Caki2 (cell line): ENCODE results near the gene STAC. TPM values are rescaled to one million over a fixed set of nuclear protein-coding genes. Genes with fewer than 3 reads are reported as not detected.
"Not testable (repeated sequence)": the region's sequence is repeated elsewhere in the genome, so short reads cannot be mapped to it uniquely, and the experiment has no call there.

Experiments used
- DNase-seq: peaks from one replicate; pipeline ENCODE4 v3.0.0-alpha.2; 2015; ENCODE audit warnings: low read depth
- in situ Hi-C: cut with HindIII; loops from 2 replicates; pipeline ENCODE4 v1.10.0; 2016; ENCODE audit warnings: low sequenced_read_pairs, low pct_unique_long_range_greater_than_20kb, mixed read lengths
- total RNA-seq: library from RNA; depleted of rRNA; stranded (reverse); fragments of >200 nt; shearing (Covaris generic); gene quantifications from 2 replicates; pipeline ENCODE4 v1.2.3, GENCODE V29; 2014; ENCODE audit warnings: low replicate concordance

Gene STAC
- total RNA-seq, 1 experiment from 2014 or later, result 13.3 TPM

- no peak for DNase-seq
- in situ Hi-C loops, result no loop called here
Measured at GRCh38 chr3:36405190-36405589, 24.9 kb downstream of the STAC start.

GRCh38 chr3:36408146-36408545, 27.8 kb downstream of the STAC start:
- no peak for DNase-seq
- in situ Hi-C loops, result no loop called here

GRCh38 chr3:36409862-36410261, 29.6 kb downstream of the STAC start:
- in situ Hi-C loops, result no loop called here

GRCh38 chr3:36411587-36411986, 31.3 kb downstream of the STAC start:
- in situ Hi-C loops, result no loop called here
- DNase-seq, result no peak

More at GRCh38 chr3:36409862-36410261, 29.6 kb downstream of the STAC start:
- DNase-seq, result no peak

- no peak for DNase-seq
- in situ Hi-C loops, result no loop called here
Measured at GRCh38 chr3:36416599-36416998, 36.3 kb downstream of the STAC start.

GRCh38 chr3:36417237-36417636, 36.9 kb downstream of the STAC start:
- in situ Hi-C loops, result no loop called here
- DNase-seq, result no peak

- in situ Hi-C loops, result no loop called here
- no peak for DNase-seq
Measured at GRCh38 chr3:36418296-36418695, 38.0 kb downstream of the STAC start.

GRCh38 chr3:36428445-36428844, 48.1 kb downstream of the STAC start:
- no peak for DNase-seq
- in situ Hi-C loops, result no loop called here

- in situ Hi-C loops, result no loop called here
- DNase-seq, result no peak
Measured at GRCh38 chr3:36429986-36430485, 49.7 kb downstream of the STAC start.

- DNase-seq, result no peak
- in situ Hi-C loops, result no loop called here
Measured at GRCh38 chr3:36433511-36433910, 53.2 kb downstream of the STAC start.

GRCh38 chr3:36434687-36435426, 54.6 kb downstream of the STAC start:
- DNase-seq, result peak; percentile 3
- in situ Hi-C loops, result no loop called here

GRCh38 chr3:36443028-36443686, 62.9 kb downstream of the STAC start:
- no peak for DNase-seq
- in situ Hi-C loops, result no loop called here

GRCh38 chr3:36444909-36445308, 64.6 kb downstream of the STAC start:
- DNase-seq, result peak; percentile 13
- in situ Hi-C loops, result no loop called here

GRCh38 chr3:36446276-36446675, 66.0 kb downstream of the STAC start:
- no peak for DNase-seq
- in situ Hi-C loops, result no loop called here

- in situ Hi-C loops, result no loop called here
- DNase-seq, result no peak
Measured at GRCh38 chr3:36447061-36447460, 66.8 kb downstream of the STAC start.

GRCh38 chr3:36451816-36452215, 71.5 kb downstream of the STAC start:
- DNase-seq, result no peak
- in situ Hi-C loops, result no loop called here

- DNase-seq, result not testable (repeated sequence)
Measured at GRCh38 chr3:36453213-36453612, 72.9 kb downstream of the STAC start.

GRCh38 chr3:36453896-36454295, 73.6 kb downstream of the STAC start:
- DNase-seq, in situ Hi-C loops: not testable (repeated sequence)

More at GRCh38 chr3:36453213-36453612, 72.9 kb downstream of the STAC start:
- in situ Hi-C loops, result not testable (repeated sequence)

- no peak for DNase-seq
- in situ Hi-C loops, result no loop called here
Measured at GRCh38 chr3:36455406-36455805, 75.1 kb downstream of the STAC start.

- DNase-seq, result no peak
- in situ Hi-C loops, result no loop called here
Measured at GRCh38 chr3:36456784-36457183, 76.5 kb downstream of the STAC start.
